Measurements from ENCODE around the gene SPATS2L.

DNA sequence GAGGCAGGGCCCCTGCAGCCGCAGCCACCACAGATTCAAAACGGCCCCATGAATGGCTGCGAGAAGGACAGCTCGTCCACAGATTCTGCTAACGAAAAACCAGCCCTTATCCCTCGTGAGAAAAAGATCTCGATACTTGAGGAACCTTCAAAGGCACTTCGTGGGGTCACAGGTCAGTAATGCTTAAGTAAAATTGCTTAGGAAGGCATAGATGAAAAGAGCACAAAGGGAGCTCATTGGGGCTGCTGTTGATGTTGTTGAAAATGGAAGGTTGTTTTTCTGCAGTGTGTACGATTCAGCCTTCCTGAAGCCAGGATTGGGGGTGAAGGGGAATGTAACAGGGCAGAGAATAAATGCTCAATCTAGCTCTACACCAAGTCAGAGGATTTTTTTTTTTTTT lies 112.8 kb downstream of the SPATS2L start:
- TF ChIP-seq CTCF (IDR thresholded peaks at IDR 0.05) (no peak), POLR2A (IDR thresholded peaks at IDR 0.05) (no peak)

Measured in lower leg skin (tissue), 3 donors.